ENCODE results near the gene CD2AP. TPM values are rescaled to one million over a fixed set of nuclear protein-coding genes. Genes with fewer than 3 reads are reported as not detected.
"Not testable (repeated sequence)": the region's sequence is repeated elsewhere in the genome, so short reads cannot be mapped to it uniquely, and the experiment has no call there.

The CD2AP gene
- total and polyA plus RNA-seq, 9 donors: 6.9 to 40.7 (median 15.5) TPM

DNA sequence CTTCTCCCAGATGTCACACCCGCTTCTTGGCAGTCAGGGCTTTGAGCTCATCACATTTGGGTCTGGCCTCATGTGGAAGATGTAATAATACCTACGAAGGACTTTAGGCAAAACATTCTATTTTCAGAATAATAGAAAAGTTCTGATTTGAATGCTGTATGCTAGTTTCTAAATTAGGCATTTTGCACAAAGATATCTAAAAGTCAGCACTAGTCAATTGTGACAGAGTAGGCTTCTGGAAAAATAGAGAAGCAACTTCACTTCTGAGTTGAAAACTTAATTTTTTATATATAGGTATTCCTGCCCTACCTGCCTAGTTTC is 38.3 kb upstream of the CD2AP start:
- intact Hi-C loops (cut with DNase I): no loop called here
- H3K4me3 ChIP-seq: no peak overlapping the region
- no peaks in the 10 kb centered on the region for H3K27me3 ChIP-seq
- TF ChIP-seq POLR2A (IDR thresholded peaks at IDR 0.05) (no peak), EP300 (IDR thresholded peaks at IDR 0.05) (no peak), CTCF (IDR thresholded peaks at IDR 0.05) (no peak)
- no peaks in the 10 kb centered on the region for H3K36me3 ChIP-seq
- no peak overlapping the region for H3K27ac ChIP-seq
- DNase-seq: no peak
- no peaks in the 10 kb centered on the region for H3K9me3 ChIP-seq
- 57 to 63% (median 60%) methylated on average over 2 of the region's 2 CpGs for WGBS, 3 donors
- no peaks in the 10 kb centered on the region for H3K4me1 ChIP-seq (ENCODE audit: insufficient read depth)

GRCh38 chr6:47440719-47441118 is 36.9 kb upstream of the CD2AP start:
- H3K4me1 ChIP-seq (ENCODE audit: insufficient read depth): no peaks in the 10 kb centered on the region
- no peaks in the 10 kb centered on the region for H3K27me3 ChIP-seq
- intact Hi-C loops (cut with DNase I): no loop called here
- H3K9me3 ChIP-seq: no peaks in the 10 kb centered on the region
- H3K27ac ChIP-seq: no peak overlapping the region
- no peaks in the 10 kb centered on the region for H3K36me3 ChIP-seq
- TF ChIP-seq CTCF (IDR thresholded peaks at IDR 0.05) (no peak), POLR2A (IDR thresholded peaks at IDR 0.05) (no peak), EP300 (IDR thresholded peaks at IDR 0.05) (no peak)
- DNase-seq: no peak
- no peak overlapping the region for H3K4me3 ChIP-seq
- WGBS, 3 donors: 71 to 80% (median 72%) methylated on average over 3 of the region's 3 CpGs

- intact Hi-C loops (cut with DNase I); H3K4me1 ChIP-seq (ENCODE audit: insufficient read depth); H3K27ac ChIP-seq; DNase-seq; H3K9me3 ChIP-seq; H3K36me3 ChIP-seq; H3K4me3 ChIP-seq; H3K27me3 ChIP-seq: not testable (repeated sequence)
- WGBS, 3 donors: 92 to 97% (median 95%) methylated on average over 3 of the region's 3 CpGs
Measured at GRCh38 chr6:47444964-47445363, 32.6 kb upstream of the CD2AP start.

DNA sequence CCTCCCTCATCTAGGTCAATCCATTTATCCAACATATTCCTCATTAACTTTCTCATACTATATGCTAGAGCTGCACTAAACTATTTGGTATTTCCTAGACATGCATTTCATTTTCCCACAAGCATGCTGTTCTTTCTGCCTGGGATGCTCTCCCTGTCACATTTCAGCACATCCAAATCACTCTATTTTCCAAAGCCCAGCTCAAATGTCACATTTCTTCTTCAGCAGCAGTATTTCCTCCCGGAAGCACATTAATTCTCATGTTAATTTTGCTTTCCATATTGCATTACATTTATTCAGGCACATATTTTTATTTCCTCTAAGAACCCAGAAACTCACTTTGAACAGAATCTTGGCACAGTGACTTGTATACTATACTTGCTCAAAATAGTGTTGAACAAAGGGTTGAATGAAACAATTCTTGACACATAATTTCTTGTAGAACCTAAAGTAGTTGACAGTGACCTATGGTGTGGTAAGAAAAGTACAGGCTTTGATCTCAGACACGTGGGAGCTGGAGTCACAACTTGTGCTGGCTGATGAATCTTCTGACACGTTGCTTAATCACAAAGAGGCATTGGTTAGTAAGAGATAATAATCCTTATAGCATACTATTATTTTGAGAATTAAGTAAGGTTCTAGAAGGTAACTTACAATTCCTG is 30.8 kb upstream of the CD2AP start:
- no peak for DNase-seq
- no peaks in the 10 kb centered on the region for H3K9me3 ChIP-seq
- H3K27me3 ChIP-seq: no peaks in the 10 kb centered on the region
- no peaks in the 10 kb centered on the region for H3K4me1 ChIP-seq (ENCODE audit: insufficient read depth)
- H3K36me3 ChIP-seq: no peaks in the 10 kb centered on the region
- TF ChIP-seq CTCF (IDR thresholded peaks at IDR 0.05) (no peak), POLR2A (IDR thresholded peaks at IDR 0.05) (no peak), EP300 (IDR thresholded peaks at IDR 0.05) (no peak)
- 29 to 38% (median 37%) methylated on average over 3 of the region's 3 CpGs for WGBS, 3 donors
- no peak overlapping the region for H3K27ac ChIP-seq
- no peak overlapping the region for H3K4me3 ChIP-seq
- intact Hi-C loops (cut with DNase I): no loop called here

DNA sequence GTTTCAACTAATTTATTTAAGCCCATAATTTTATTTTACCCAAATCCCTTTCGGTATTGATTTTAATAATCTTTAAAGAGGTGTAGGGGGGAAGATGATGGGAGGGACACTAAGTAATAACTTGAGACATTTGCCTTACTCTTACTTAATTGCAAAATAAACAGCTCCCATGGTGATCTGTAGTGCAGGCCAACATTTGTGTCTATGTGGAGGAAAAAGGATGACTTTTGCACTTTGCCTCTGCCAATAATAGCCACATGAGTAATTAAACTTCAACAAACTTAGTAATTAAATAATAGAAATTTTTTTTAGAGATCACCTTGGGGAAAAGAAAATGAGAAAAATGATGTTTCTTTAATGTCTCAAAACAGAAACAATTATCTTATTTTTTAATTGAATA is 29.9 kb upstream of the CD2AP start:
- no peak for TF ChIP-seq CTCF (IDR thresholded peaks at IDR 0.05)
- no peak for TF ChIP-seq EP300 (IDR thresholded peaks at IDR 0.05)
- no peak for TF ChIP-seq POLR2A (IDR thresholded peaks at IDR 0.05)
- intact Hi-C loops (cut with DNase I): no loop called here
- Histone ChIP-seq H3K27me3 (no peaks in the 10 kb centered on the region), H3K9me3 (no peaks in the 10 kb centered on the region), H3K36me3 (no peaks in the 10 kb centered on the region), H3K27ac (no peak overlapping the region), H3K4me1 (ENCODE audit: insufficient read depth) (no peaks in the 10 kb centered on the region), H3K4me3 (no peak overlapping the region)
- 86 to 94% (median 92%) methylated on average over 1 of the region's 1 CpG for WGBS, 3 donors
- no peak for DNase-seq
